Measurements from ENCODE around the gene TNIP1.

DNA sequence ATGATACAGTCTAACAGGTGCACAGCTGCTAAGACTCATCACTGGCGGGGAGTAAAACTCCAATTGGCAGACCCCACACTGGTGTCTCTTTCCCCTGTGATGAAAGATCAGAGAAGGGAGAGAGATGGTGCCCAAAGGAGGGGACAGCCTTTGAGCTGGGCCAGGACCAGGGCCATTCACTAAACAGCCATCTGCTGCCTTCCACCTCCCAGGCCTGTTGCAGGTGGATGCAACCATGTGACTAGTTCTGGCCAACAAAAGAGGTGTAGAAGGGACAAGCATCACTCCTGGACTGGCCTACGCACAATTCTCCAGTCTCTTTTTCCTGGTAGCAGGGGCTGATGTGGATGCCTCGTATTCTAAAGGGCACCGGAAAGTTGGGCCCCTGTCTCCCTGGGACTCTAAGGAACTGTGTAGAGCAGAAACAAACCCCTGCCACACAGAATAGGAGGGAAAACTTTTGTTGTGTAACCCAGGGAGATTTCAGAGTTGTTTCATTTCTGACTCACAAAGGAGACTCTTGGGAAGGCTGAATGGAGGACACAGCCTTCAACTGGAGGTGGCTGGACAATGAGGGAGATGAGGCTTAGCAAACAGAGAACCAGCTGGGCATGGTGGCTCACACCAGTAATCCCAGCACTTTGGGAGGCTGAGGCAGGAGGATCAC is 26.9 kb downstream of the TNIP1 start:
- TF ChIP-seq, protein P1, sequence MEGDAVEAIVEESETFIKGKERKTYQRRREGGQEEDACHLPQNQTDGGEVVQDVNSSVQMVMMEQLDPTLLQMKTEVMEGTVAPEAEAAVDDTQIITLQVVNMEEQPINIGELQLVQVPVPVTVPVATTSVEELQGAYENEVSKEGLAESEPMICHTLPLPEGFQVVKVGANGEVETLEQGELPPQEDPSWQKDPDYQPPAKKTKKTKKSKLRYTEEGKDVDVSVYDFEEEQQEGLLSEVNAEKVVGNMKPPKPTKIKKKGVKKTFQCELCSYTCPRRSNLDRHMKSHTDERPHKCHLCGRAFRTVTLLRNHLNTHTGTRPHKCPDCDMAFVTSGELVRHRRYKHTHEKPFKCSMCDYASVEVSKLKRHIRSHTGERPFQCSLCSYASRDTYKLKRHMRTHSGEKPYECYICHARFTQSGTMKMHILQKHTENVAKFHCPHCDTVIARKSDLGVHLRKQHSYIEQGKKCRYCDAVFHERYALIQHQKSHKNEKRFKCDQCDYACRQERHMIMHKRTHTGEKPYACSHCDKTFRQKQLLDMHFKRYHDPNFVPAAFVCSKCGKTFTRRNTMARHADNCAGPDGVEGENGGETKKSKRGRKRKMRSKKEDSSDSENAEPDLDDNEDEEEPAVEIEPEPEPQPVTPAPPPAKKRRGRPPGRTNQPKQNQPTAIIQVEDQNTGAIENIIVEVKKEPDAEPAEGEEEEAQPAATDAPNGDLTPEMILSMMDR (conservative IDR thresholded peaks at IDR 0.05): no peak
- TF ChIP-seq EZH2 (IDR thresholded peaks at IDR 0.05; ENCODE audit: low read depth): no peak
